HEK293 (cell line): ENCODE measurements around the gene PRPF19.

Source experiments
- CTCF ChIA-PET: fragments of 350-600 bp; formaldehyde crosslinking; extraction: SDS; loops from one replicate; lab custom pipeline; 2021; ENCODE audit warnings: antibody characterized with exemption; lab: Yijun Ruan, JAX
- POLR2A ChIA-PET: fragments of 300-600 bp; formaldehyde crosslinking; extraction: SDS; loops from one replicate; lab custom pipeline; 2020; ENCODE audit warnings: antibody characterized with exemption, inconsistent platforms; lab: Yijun Ruan, JAX
- H3K27ac ChIP-seq: fragments of 200-500 bp; sonication (Bioruptor generic); 2 replicates; pipeline ENCODE4 v1.5.1; 2014; ENCODE audit warnings: low read depth, low read length, control low read depth, inconsistent platforms; ENCODE audit errors: extremely low read depth
- H3K36me3 ChIP-seq, 2 experiments: fragments of 200-500 bp in 1 of 2; sonication (Bioruptor generic) in 1 of 2; 1 replicate in 1 of 2; 2 replicates in 1 of 2; pipeline ENCODE4 v1.5.1; 2014 to 2017; ENCODE audit warnings: inconsistent platforms in 2 of 2, low read length in 2 of 2; ENCODE audit not compliant: control insufficient read depth in 2 of 2, insufficient read depth in 1 of 2
- H3K4me1 ChIP-seq: fragments of 200-500 bp; sonication (Bioruptor generic); 2 replicates; pipeline ENCODE4 v1.5.1; 2014; ENCODE audit warnings: mild to moderate bottlenecking, low read length, inconsistent platforms; ENCODE audit not compliant: control insufficient read depth, insufficient read depth
- H3K4me3 ChIP-seq: 2 replicates; pipeline ENCODE4 v1.5.1; 2011; ENCODE audit warnings: low read depth, mild to moderate bottlenecking, control low read depth, low read length, moderate library complexity
- H3K9me3 ChIP-seq: fragments of 200-500 bp; sonication (Bioruptor generic); 2 replicates; pipeline ENCODE4 v1.5.1; 2014; ENCODE audit warnings: low read depth, low read length, inconsistent platforms; ENCODE audit not compliant: control insufficient read depth, insufficient read depth
- CTCF ChIP-seq: fragments of 450-650 bp; formaldehyde crosslinking; IDR thresholded peaks from 2 replicates; pipeline ENCODE4 v1.5.1; 2016; ENCODE audit warnings: missing biosample characterization, missing genetic modification characterization
- ELK4 ChIP-seq: IDR thresholded peaks from 2 replicates; pipeline ENCODE4 v1.6.1; 2011; ENCODE audit warnings: mild to moderate bottlenecking, low read depth, low read length, borderline replicate concordance
- GFI1B ChIP-seq: fragments of 450-650 bp; formaldehyde crosslinking; IDR thresholded peaks from 2 replicates; pipeline ENCODE4 v1.5.1; 2016; ENCODE audit warnings: missing biosample characterization, missing genetic modification characterization
- HOXC10 ChIP-seq: sonication (generic); formaldehyde crosslinking; IDR thresholded peaks from 2 replicates; pipeline ENCODE4 v1.8.1; 2023; ENCODE audit warnings: mild to moderate bottlenecking, missing genetic modification reagents
- KLF8 ChIP-seq: fragments of 450-650 bp; formaldehyde crosslinking; IDR thresholded peaks from 2 replicates; pipeline ENCODE4 v1.5.1; 2016; ENCODE audit warnings: missing biosample characterization, missing genetic modification characterization
- PRDM4 ChIP-seq: fragments of 450-650 bp; formaldehyde crosslinking; IDR thresholded peaks from 2 replicates; pipeline ENCODE4 v1.5.1; 2017; ENCODE audit warnings: missing biosample characterization, missing genetic modification characterization
- TRIM28 ChIP-seq: IDR thresholded peaks from 2 replicates; pipeline ENCODE4 v1.6.1; 2011; ENCODE audit warnings: low read length, control low read depth, borderline replicate concordance
- WT1 ChIP-seq: fragments of 450-650 bp; formaldehyde crosslinking; IDR thresholded peaks from 2 replicates; pipeline ENCODE4 v1.5.1; 2016; ENCODE audit warnings: missing biosample characterization, missing genetic modification characterization
- ZBTB6 ChIP-seq: fragments of 450-650 bp; formaldehyde crosslinking; IDR thresholded peaks from 2 replicates; pipeline ENCODE4 v1.5.1; 2017; ENCODE audit warnings: missing biosample characterization, missing genetic modification characterization
- ZFP41 ChIP-seq: fragments of 450-650 bp; formaldehyde crosslinking; IDR thresholded peaks from 2 replicates; pipeline ENCODE4 v1.5.1; 2016; ENCODE audit warnings: missing biosample characterization, missing genetic modification characterization, borderline replicate concordance
- ZNF112 ChIP-seq: fragments of 450-650 bp; formaldehyde crosslinking; IDR thresholded peaks from 2 replicates; pipeline ENCODE4 v1.5.0; 2017; ENCODE audit warnings: missing biosample characterization, missing genetic modification characterization
- ZNF398 ChIP-seq: fragments of 450-650 bp; formaldehyde crosslinking; IDR thresholded peaks from 2 replicates; pipeline ENCODE4 v1.5.1; 2017; ENCODE audit warnings: missing biosample characterization, missing genetic modification characterization
- ZNF510 ChIP-seq: fragments of 450-650 bp; formaldehyde crosslinking; IDR thresholded peaks from 2 replicates; pipeline ENCODE4 v1.5.1; 2018; ENCODE audit warnings: mild to moderate bottlenecking, missing genetic modification characterization, missing biosample characterization; ENCODE audit not compliant: insufficient replicate concordance
- ZNF585B ChIP-seq: fragments of 450-650 bp; formaldehyde crosslinking; IDR thresholded peaks from 2 replicates; pipeline ENCODE4 v1.5.1; 2016; ENCODE audit warnings: missing biosample characterization, missing genetic modification characterization
- ZNF623 ChIP-seq: fragments of 450-650 bp; formaldehyde crosslinking; IDR thresholded peaks from 2 replicates; pipeline ENCODE4 v1.5.1; 2016; ENCODE audit warnings: missing biosample characterization, missing genetic modification characterization
- ZNF629 ChIP-seq: fragments of 450-650 bp; formaldehyde crosslinking; IDR thresholded peaks from 2 replicates; pipeline ENCODE4 v1.5.1; 2017; ENCODE audit warnings: missing biosample characterization, missing genetic modification characterization
- ZNF639 ChIP-seq: fragments of 450-650 bp; formaldehyde crosslinking; IDR thresholded peaks from 2 replicates; pipeline ENCODE4 v1.5.1; 2016; ENCODE audit warnings: missing biosample characterization, missing genetic modification characterization
- ZNF76 ChIP-seq: fragments of 450-650 bp; formaldehyde crosslinking; IDR thresholded peaks from 2 replicates; pipeline ENCODE4; 2016; ENCODE audit warnings: low read depth, missing biosample characterization, missing genetic modification characterization, borderline replicate concordance
- ZSCAN16 ChIP-seq: fragments of 450-650 bp; formaldehyde crosslinking; IDR thresholded peaks from 2 replicates; pipeline ENCODE4 v1.5.1; 2016; ENCODE audit warnings: missing biosample characterization, missing genetic modification characterization
- ZSCAN4 ChIP-seq: fragments of 450-650 bp; formaldehyde crosslinking; IDR thresholded peaks from 2 replicates; pipeline ENCODE4 v1.5.1; 2017; ENCODE audit warnings: missing biosample characterization, missing genetic modification characterization
- ZXDB ChIP-seq: fragments of 450-650 bp; formaldehyde crosslinking; IDR thresholded peaks from 2 replicates; pipeline ENCODE4 v1.5.1; 2016; ENCODE audit warnings: missing biosample characterization, missing genetic modification characterization

The PRPF19 gene

GRCh38 chr11:60951606-60951903, 45.2 kb upstream of the PRPF19 start:
- H3K4me1 ChIP-seq = no peaks in the 10 kb centered on the region
- peak; percentile 37; the same call in 1 of the 2 replicates for TF ChIP-seq WT1
- TF ChIP-seq ZNF398 (tag by site-specific recombination) = 0 out of 2 replicates have a peak, but pooled peaks have one; percentile 38
- TF ChIP-seq PRDM4 (tag by site-specific recombination) = no peak
- CTCF ChIA-PET = no interaction called here
- H3K4me3 ChIP-seq = no peak overlapping the region
- no peaks in the 10 kb centered on the region for H3K9me3 ChIP-seq
- POLR2A ChIA-PET = no interaction called here
- no peak overlapping the region for H3K27ac ChIP-seq
- H3K36me3 ChIP-seq = no peaks in the 10 kb centered on the region

- Histone ChIP-seq H3K4me3 (no peak overlapping the region), H3K9me3 (no peaks in the 10 kb centered on the region), H3K36me3 (no peaks in the 10 kb centered on the region), H3K4me1 (no peaks in the 10 kb centered on the region), H3K27ac (no peak overlapping the region)
- CTCF ChIA-PET = interaction anchor here (1.0 kb wide), 2 partner anchors 18 to 178 kb away, joined by 3 to 4 read pairs; no protein-coding TSS in a partner anchor
- POLR2A ChIA-PET = no interaction called here
- TF ChIP-seq CTCF (no peak), ZNF639 (tag by site-specific recombination) (no peak), ZXDB (tag by site-specific recombination) (no peak), ZSCAN4 (tag by site-specific recombination) (no peak), TRIM28 (no peak), ELK4 (no peak), ZNF76 (no peak), ZNF585B (tag by site-specific recombination) (no peak), ZNF623 (tag by site-specific recombination) (no peak), ZSCAN16 (tag by site-specific recombination) (no peak), ZNF510 (tag by site-specific recombination) (no peak), ZBTB6 (tag by site-specific recombination) (no peak), HOXC10 (CRISPR knock-in tag) (no peak), ZNF112 (tag by site-specific recombination) (no peak), GFI1B (tag by site-specific recombination) (no peak), ZNF629 (tag by site-specific recombination) (no peak), KLF8 (no peak), ZNF398 (tag by site-specific recombination) (no peak), ZFP41 (tag by site-specific recombination) (no peak)
Observed at GRCh38 chr11:60950933-60951605, 44.7 kb upstream of the PRPF19 start.
